ENCODE results near the gene LHFPL4.
"Not testable (repeated sequence)": the region's sequence is repeated elsewhere in the genome, so short reads cannot be mapped to it uniquely, and the experiment has no call there.

LHFPL4 gene

DNA sequence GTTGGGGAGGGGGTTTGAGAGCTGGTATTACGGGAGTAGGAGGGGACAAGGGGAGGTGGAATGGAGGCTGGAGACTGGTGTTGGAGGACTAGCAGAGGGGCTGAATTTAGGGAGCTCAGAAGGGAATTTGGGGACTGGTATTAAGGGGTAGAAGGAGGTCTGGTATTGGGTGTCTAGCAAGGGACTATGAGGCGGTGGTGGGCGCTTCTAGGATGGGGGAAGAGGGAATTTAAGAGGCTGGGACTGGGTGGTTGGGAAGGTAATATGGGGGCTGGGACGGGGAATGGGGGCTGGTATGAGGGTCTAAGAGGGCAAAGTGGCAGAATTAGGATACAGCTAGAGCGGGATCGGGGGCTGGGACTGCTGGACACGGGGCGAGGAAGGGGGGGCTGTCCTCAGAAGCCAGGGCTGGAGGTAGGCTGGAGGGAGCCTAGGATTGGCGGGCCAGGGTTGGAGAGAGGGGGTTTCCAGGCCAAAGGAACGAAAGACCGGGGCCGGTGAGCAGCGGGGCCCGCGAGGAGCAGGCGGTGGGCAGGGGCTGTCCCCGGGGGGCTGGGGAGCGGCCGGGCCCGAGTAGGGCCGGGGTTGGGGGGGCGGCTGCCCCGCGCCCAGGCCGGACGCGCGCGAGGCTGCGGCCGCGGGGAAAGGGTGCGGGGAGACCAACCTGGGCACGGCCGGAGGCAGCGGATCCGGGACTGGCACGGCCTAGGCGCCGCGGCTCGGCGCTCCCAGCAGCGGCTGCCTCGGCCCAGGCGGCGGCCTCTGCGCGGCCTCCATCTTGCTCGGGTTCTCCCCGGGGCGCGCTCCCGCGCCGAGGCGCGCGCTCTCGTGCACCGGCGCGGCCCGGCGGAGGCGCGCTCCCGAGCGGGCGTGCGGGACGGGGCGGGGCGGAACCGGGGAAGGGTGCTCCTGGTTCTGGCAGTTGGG lies at the start of gene LHFPL4:
Gene LHFPL4 (minus strand): TSS at position 802 of the 927 bp plus-strand sequence. CDS start 1,143 bp downstream, outside the sequence.
- DNase-seq, result no peak

DNA sequence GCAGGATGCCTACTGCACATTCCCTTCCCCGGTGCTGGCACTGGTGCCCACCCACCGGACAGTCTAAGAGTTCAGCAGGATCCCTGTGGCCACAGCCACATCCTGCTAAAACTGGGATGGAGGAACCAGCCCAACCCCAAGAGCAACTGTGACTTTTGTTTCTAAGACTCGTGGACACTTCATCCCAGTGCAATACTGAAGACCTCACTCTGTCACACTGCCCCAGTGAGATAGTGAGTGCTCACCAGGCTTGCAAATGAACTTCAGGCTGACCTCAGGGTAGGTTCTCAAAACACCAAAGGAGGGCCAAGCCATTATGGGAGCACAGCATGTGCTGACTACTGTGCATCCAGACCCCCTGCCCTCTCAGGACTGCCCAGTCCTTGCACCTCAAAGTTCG lies 49.0 kb upstream of the LHFPL4 start:
- DNase-seq, result no peak

DNA sequence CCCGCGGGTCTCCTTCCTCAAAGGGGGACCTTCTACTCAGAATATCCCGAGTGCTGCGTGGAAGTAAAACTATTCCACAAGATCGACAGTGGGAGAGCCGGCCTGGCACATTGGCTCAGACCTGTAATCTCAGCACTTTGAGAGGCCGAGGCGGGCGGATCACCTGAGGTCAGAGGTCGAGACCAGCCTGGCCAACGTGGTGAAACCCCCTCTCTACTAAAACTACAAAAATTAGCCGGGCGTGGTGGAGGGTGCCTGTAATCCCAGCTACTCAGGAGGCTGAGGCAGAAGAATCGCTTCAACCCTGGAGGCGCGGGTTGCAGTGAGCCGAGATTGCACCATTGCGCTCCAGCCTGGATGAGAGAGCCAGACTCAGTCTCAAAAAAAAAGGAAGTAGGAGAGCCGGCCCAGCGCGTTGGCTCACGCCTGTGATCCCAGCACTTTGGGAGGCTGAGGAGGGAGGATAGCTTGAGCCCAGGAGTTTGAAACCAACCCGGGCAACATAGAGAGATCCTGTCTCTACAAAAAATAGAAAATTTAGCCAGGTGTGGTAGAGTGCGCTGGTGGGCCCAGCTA lies 47.5 kb upstream of the LHFPL4 start:
- DNase-seq, result not testable (repeated sequence)

DNA sequence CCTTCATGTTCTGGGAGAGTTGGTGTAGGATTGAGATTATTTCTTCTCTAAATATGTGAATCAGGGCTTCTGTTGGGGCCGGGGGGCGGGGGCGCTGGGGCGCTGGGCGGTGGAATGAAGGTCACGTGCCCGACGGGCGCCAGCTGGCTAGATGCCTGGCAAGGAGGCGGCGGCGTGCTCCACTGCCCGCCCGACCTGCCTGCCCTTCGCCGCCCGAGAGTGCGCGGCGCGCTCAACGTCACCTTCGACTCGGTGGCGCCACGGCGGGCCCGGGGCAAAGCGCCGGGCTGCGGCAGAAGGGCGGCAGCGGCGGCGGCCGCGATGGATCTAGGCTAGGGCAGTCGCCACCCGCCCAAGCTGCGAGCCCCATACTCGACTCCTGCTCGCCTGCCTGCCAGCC lies 47.0 kb upstream of the LHFPL4 start:
- DNase-seq, result no peak

DNA sequence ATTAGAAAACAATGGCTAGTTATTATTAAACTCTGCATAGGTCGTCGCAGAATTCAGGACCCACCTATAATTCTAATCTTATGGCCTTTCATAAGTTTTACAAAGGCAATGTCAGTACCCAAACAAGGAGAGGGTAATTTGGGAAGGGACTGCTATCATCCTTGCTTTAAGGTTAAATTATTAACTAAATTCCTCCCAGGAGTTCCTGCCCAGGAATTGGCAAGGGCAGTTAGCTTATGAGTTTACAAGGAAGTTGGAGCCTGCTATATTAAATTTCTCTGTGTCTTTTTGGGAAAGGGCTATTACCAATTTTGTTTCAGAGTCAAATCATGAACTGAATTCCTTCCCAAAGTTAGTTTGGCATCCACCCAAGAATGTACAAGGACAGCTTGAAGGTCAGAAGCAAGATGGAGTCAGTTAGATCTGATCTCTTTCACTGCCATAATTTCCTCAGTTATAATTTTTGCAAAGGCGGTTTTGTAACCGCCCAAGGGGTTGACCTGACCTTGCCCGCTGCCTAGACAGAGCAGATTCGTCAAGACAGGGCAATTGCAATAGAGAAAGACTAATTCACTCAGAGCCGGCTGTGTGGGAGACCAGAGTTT lies 45.3 kb upstream of the LHFPL4 start:
- no peak for DNase-seq

DNA sequence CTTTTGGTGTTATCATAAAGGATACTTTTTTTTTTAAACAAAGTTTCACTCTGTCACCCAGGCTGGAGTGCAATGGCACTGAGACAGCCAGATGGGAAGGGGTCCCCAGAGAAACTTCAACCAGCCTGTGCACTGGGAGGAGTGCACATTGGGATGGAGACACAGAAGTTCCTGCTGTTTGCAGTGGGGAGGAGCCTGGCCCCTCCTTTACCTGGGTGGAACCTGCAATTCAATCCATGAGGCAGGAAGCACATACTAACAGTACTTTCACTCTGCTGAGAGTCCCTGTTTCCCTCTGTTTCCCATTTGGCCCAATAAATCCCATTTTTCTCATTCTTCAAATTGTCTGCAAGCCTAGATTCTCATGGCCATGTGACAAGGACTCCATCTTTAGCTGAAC lies 42.3 kb upstream of the LHFPL4 start:
- DNase-seq, result no peak

DNA sequence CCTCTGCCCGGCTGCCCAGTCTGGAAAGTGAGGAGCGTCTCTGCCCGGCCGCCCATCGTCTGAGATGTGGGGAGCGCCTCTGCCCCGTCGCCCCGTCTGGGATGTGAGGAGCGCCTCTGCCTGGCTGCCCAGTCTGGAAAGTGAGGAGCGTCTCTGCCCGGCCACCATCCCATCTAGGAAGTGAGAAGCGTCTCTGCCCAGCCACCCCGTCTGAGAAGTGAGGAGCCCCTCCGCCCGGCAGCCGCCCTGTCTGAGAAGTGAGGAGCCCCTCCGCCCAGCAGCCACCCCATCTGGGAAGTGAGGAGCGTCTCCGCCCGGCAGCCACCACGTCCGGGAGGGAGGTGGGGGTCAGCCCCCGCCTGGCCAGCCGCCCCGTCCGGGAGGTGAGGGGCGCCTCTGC lies 38.2 kb upstream of the LHFPL4 start:
- not testable (repeated sequence) for DNase-seq

DNA sequence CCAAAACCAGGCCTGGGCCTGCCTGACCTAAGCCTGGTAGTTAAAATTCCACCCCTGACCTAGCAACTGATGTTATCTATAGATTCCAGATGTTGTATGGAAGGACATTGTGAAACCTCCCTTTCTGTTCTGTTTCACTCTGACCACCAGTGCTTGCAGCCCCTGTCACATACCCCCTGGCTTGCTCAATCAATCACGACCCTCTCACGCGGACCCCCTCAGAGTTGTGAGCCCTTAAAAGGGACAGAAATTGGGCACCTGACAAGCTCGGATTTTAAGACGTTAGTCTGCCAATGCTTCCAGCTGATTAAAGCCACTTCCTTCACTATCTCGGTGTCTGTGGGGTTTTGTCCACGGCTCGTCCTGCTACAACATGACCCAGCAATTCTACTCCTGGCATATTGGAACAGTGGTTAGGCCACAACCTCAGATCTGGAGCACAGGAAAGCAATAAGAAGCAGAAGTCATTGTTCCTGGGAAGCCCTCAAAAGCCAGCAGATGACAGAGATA lies 36.7 kb upstream of the LHFPL4 start:
- DNase-seq, result no peak

DNA sequence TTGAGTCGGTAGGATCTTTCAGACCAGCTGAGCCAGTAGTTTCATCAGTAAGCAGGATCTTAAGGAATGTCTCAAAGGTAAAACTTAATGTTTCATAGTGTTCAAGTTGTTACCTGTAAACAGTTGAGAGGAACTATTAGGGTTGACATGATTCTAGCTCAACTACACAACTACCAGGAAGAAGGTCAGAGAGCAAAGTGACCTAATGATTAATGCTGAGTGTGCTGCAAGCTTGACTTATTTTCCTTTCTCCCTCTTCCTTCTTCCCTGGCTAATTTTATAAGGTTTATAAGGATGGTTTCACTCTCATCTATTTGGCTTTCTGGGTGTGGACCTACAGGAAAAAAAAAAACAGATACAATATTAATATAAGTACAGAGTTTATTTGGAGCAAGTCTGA lies 30.2 kb upstream of the LHFPL4 start:
- DNase-seq, result no peak

DNA sequence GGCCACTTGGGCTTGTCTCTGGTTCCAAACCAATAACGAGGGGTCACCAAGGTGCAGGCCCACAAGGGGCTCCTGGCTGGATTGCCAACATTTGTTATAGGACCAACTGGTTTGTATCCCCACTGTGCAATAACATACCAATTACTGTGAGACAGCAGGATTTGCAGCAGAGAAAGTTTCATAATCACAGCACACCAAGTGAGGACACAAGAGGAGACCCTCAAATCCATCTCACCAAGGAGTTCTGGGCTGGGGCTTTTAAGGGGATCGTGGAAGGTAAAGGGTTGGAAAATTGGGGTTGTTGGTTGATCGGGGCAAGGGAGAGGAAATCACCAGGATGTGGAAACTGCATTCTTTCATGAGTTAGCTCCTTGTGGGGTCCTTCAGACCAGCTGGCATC lies 29.7 kb upstream of the LHFPL4 start:
- DNase-seq, result no peak

DNA sequence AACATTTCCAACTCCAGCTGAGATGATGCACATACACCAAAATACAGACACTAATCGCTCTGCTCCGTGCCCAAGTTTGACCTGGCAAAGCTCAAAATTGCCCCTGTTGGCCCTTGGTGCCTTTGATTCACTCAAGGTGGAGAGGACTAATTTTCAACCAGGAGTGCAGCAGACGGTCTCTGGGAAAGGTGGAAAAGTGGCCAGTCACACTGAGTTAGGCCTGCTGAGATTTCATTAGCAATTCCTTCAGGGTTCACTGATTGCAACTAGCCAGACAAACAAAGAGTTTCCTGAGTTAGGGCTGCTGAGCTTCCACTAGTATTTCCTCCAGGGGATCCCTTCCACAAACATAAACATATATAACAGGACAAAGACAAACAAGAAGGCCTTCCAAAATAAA lies 28.7 kb upstream of the LHFPL4 start:
- no peak for DNase-seq

DNA sequence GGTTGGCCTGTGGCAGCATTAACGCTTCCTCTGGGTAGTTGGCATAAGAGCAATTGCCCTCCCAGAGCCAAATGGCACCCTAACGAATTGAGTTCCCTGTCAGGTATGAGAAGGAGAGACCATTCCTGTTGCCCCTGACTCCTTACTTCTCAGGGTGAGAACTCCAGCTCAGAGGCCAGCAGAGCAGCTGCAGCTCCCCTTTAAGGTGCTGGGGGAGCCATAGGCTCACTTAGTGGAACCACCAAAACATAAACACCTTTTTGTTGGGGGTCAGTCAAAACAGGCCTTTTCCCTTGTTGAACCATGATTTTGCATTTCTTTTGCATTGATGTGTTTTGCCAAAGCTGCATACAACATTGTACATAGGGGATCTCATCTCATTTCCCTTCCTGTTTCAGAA lies 28.1 kb upstream of the LHFPL4 start:
- no peak for DNase-seq

DNA sequence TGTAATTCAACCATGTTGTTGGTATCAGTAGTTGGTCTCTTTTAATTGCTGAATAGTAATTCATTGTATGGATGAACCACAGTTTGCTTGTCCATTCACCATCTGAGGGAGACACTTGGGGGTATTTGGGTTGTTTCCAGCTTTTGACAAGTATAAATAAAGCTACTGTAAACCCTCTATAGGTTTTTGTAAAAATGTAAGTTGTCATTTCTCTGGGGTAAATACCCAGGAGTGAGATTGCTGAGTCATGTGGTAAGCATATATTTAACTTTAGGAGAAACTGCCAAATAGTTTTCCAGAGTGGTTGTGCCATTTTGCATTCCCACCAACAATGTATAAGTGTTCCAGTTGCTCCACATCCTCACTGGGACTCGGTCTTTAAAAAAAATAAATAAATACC lies 15.4 kb upstream of the LHFPL4 start:
- no peak for DNase-seq

DNA sequence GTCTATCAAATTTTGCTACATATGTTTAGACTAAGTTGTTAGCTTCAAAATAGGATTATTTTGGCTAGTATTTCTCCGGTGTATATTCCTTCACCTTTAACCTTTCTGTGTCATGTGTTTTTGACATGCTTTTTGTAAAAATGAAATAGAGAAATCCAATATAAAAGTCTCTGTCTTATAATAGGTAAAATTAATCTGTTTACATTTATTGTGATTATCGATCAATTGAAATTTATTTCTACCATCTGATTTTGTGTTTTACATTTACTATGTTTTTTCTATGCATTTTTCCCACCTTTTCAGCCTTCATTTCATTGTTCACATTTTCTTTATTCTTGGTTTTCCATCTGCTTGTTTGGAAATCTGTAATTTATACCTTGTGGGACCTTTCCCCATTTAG lies 11.7 kb upstream of the LHFPL4 start:
- no peak for DNase-seq

DNA sequence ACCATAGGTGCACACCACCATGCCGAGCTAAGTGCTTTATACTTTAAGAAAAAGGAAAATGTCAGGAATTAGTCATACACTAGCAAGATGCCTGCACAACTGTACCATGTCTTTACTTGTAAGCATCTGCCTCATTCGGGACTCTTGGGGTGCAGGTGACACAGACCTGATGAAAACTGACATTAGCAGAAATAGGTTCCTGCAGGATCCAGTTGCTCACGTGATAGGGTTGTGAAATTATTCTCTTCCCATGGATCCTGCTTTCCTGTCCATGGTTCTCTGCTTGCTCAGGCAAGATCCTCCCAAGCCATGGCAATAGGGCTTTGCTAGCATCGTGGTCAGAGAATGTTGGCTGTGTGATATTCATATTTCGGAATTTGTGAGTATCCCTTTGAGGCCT lies 10.2 kb upstream of the LHFPL4 start:
- DNase-seq, result no peak

DNA sequence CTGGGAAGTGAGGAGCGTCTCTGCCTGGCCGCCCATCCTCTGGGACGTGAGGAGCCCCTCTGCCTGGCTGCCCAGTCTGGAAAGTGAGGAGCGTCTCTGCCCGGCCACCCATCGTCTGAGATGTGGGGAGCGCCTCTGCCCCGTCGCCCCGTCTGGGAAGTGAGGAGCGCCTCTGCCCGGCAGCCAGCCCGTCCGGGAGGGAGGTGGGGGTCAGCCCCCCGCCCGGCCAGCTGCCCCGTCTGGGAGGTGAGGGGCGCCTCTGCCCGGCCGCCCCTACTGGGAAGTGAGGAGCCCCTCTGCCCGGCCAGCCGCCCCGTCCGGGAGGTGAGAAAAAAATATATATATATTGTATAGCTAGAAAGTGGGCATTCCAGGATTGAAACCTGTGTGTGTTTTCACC lies 6.4 kb upstream of the LHFPL4 start:
- DNase-seq, result not testable (repeated sequence)

DNA sequence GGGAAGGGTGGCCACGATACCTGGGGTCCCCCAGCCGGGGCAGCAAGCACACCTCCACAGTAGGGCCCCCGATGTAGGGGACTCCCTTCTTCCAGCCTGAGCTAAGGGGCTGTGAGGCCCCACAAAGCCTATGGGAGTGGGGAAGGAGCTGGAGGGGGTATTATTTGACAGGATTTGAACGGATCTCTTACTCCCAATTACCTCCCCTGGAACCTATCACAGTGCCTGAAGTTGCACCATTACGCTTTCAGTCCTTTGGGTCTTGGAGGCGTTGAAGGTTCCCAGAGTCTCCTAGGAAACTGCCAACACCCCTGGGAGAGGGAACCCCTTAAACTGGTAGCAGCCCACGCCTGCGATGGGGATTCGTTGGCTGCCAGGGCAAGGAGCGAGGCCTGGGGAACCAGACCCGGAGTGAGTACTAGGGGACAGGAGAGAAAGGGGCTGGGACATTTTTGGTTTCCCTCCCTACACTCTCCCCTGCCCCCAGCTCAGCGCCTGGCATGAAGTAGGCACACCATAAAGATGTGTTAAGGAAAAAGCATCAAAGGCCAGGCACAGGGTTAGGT lies 409 bp upstream of the LHFPL4 start:
- no peak for DNase-seq

DNA sequence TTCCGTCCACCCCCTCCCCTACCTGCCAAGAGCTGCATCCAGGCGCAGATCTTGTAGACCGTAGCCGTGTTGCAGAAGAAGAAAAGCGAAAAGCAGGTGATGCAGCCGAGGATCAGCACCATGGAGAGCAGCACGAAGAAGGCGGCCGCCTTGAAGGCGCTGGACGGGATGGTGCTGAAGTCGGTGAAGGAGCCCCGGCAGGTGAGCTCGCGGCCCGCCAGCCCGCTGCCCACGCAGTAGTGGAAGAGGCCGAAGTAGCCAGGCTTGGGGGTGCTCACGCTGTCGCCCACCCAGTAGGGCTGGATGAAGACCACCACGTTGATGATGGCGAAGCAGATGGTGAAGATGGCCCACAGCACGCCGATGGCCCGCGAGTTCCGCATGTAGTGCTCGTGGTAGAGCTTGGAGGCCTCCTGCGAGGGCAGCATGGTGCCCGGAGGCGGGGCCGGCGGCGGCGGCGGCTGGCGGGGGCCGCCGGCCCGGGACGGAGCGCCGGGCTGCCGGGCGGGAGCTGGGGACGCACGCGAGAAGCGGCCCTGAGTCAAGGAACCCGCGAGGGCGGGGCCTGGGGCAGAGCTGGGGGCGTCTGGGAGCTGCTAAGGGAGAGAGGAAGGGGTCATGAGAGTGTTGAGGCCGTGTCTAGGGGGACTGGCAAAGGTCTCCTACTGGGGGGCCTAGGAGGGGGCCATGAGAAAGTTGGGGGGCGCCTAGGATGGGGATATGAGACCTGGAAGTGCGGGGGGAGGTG lies 1.2 kb downstream of the LHFPL4 start:
- no peak for DNase-seq

DNA sequence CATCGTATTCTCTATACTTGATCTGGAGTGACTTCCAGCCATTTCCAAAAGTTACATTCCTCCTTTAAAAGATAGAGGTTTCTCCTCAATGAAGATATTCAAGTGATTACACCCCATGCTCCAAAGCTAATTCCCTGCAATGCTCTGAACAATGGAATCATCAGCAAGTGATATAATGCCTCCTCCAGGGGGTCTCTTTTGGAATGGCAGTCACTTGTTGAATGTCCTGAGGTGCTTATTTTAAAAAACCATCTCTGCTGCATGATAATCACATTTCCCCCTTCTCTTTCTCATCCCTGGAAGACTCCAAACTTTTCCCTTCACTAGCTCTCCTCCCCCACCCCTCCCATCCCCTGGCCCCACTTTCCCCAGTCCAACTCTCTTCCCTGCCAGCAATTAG lies 2.6 kb downstream of the LHFPL4 start:
- DNase-seq, result no peak

DNA sequence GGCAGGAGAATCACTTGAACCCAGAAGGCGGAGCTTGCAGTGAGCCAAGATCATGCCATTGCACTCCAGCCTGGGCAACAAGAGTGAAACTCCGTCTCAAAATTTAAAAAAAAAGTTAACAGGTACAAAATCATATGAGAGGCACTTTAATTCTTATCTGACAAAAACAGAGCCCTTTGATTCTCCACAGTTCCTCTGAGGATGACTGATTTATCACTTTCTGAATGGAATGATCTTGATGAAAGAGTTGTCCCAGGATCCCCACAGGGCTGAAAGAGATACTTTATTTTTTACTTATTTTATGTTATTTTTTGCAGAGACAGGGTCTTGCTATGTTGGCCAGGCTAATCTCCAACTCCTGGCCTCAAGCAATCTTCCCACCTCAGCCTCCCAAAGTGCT lies 4.0 kb downstream of the LHFPL4 start:
- no peak for DNase-seq

DNA sequence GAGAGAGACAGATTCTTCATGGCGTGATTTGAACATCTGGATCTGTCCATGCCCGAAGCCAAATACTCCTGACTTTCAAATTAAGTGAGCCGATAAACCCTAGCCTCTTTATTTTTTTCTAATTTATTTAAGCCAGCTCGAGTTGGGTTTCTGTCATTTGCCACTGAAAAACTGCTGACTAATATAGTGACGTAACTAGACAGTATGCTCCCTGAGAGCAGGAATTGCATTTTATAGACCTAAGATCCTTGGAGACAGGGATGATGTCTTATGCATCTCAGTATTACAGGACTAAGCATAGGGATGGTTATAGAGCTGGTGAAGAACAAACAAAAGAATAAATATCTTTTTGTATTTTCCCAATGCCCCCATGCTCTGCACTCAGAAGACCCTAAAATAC lies 4.6 kb downstream of the LHFPL4 start:
- DNase-seq, result no peak

DNA sequence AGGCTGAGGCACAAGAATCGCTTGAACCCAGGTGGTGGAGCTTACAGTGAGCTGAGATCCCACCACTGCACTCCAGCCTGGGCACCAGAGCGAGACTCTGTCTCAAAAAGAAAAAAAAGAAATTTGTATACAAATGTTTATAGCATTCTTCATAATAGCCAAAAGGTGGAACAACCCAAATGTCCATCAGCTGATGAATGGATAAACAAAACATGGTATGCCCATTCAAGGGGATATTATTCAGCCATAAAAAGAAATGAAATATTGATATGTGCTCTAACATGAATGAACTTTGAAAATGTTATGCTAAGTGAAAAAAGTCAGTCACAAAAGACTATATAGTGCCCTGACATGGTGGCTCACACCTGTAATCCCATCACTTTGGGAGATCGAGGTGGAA lies 11.4 kb downstream of the LHFPL4 start:
- no peak for DNase-seq

DNA sequence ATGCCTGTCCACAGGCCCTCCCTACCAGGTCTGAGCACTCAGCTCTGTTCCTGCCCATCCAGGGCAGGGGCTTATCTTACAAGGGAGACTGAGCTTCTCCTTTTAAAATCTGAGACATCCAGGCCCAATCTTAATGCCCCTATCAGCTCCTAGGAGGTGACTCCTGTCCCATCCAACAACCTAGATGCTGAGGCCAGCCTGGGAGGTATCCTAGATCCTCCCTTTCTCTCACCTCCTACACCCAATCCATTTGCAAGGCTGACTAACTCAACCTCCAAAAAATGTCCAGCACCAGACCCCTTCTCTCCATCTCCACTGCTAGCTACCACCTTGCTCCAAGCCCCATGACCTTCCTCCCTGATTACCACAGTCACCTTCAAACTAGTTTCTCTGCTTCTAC lies 17.4 kb downstream of the LHFPL4 start:
- DNase-seq, result no peak

Measured in inflammatory macrophage treated with lipopolysaccharide for 4 hours (primary cell).